ENCODE data around the gene WDFY2. TPM values are rescaled to one million over a fixed set of nuclear protein-coding genes. Genes with fewer than 3 reads are reported as not detected.

WDFY2 gene
- total and polyA plus RNA-seq, 12 donors: 13.2 to 38.6 (median 26.0) TPM

- Histone ChIP-seq H3K27me3 (no peaks in the 10 kb centered on the region), H3K36me3 (replicated peaks in 1 of 2) (no peaks in the 10 kb centered on the region), H3K27ac (peak overlapping the region in 1 of 5 donors; percentile 10), H3K4me1 (replicated peaks in 1 of 2) (peaks cover 0 to 8% of the 10 kb centered on the region in 2 donors), H3K9me3 (replicated peaks in 1 of 3) (no peaks in the 10 kb centered on the region), H3K4me3 (no peak overlapping the region)
- intact Hi-C loops (cut with DNase I): no loop called here
- 28 to 53% (median 30%) methylated on average over 2 of the region's 2 CpGs for WGBS, 4 donors
- TF ChIP-seq CTCF (IDR thresholded peaks at IDR 0.05) (no peak), POLR2A (IDR thresholded peaks at IDR 0.05) (peak in 1 of 2 donors; percentile 41)
- DNase-seq: peak in 5 of 7 donors; percentile 23 to 46 (median 41)
These were observed 32.2 kb upstream of the WDFY2 start for GRCh38 chr13:51552027-51552426.

- Histone ChIP-seq H3K9me3 (replicated peaks in 1 of 3) (no peaks in the 10 kb centered on the region), H3K4me3 (no peak overlapping the region), H3K27ac (no peak overlapping the region), H3K36me3 (replicated peaks in 1 of 2) (no peaks in the 10 kb centered on the region), H3K4me1 (replicated peaks in 1 of 2) (peaks cover 0 to 12% of the 10 kb centered on the region in 2 donors), H3K27me3 (no peaks in the 10 kb centered on the region)
- WGBS, 4 donors: 71 to 91% (median 77%) methylated on average over 2 of the region's 2 CpGs
- DNase-seq: no peak
- no peak for TF ChIP-seq POLR2A (IDR thresholded peaks at IDR 0.05)
- TF ChIP-seq CTCF (IDR thresholded peaks at IDR 0.05): no peak
- intact Hi-C loops (cut with DNase I): no loop called here
These were observed 30.7 kb upstream of the WDFY2 start for GRCh38 chr13:51553531-51553930.

GRCh38 chr13:51556740-51557139 lies 27.5 kb upstream of the WDFY2 start:
- H3K36me3 ChIP-seq (replicated peaks in 1 of 2): no peaks in the 10 kb centered on the region
- TF ChIP-seq CTCF (IDR thresholded peaks at IDR 0.05) (no peak), POLR2A (IDR thresholded peaks at IDR 0.05) (no peak)
- 81 to 90% (median 88%) methylated on average over 7 of the region's 7 CpGs for WGBS, 4 donors
- peaks cover 0 to 16% of the 10 kb centered on the region in 2 donors for H3K4me1 ChIP-seq (replicated peaks in 1 of 2)
- no peak for DNase-seq
- H3K4me3 ChIP-seq: no peak overlapping the region
- H3K27me3 ChIP-seq: no peaks in the 10 kb centered on the region
- no peak overlapping the region for H3K27ac ChIP-seq
- H3K9me3 ChIP-seq (replicated peaks in 1 of 3): no peaks in the 10 kb centered on the region
- intact Hi-C loops (cut with DNase I): no loop called here

- H3K27me3 ChIP-seq: no peaks in the 10 kb centered on the region
- peaks cover 0 to 16% of the 10 kb centered on the region in 2 donors for H3K4me1 ChIP-seq (replicated peaks in 1 of 2)
- H3K36me3 ChIP-seq (replicated peaks in 1 of 2): no peaks in the 10 kb centered on the region
- DNase-seq: no peak
- no peak for TF ChIP-seq CTCF (IDR thresholded peaks at IDR 0.05)
- no peak for TF ChIP-seq POLR2A (IDR thresholded peaks at IDR 0.05)
- peak overlapping the region in 1 of 5 donors; percentile 18 for H3K27ac ChIP-seq
- H3K9me3 ChIP-seq (replicated peaks in 1 of 3): no peaks in the 10 kb centered on the region
- no peak overlapping the region for H3K4me3 ChIP-seq
- WGBS, 4 donors: 71 to 92% (median 81%) methylated on average over 3 of the region's 3 CpGs
- intact Hi-C loops (cut with DNase I): no loop called here
These were observed 26.8 kb upstream of the WDFY2 start for GRCh38 chr13:51557438-51557837.
